ENCODE results near the gene CACNG4.
A peak's percentile ranks its signal among the peaks of the same experiment; 100 is the strongest.
"Not testable (repeated sequence)": the region's sequence is repeated elsewhere in the genome, so short reads cannot be mapped to it uniquely, and the experiment has no call there.

Gene CACNG4

GRCh38 chr17:66966298-66966697 is 1.8 kb downstream of the CACNG4 start:
- DNase-seq: no peak

- DNase-seq: no peak
Observed at GRCh38 chr17:66966704-66967418, 2.4 kb downstream of the CACNG4 start.

- DNase-seq: no peak
Observed at GRCh38 chr17:66967837-66968543, 3.5 kb downstream of the CACNG4 start.

DNA sequence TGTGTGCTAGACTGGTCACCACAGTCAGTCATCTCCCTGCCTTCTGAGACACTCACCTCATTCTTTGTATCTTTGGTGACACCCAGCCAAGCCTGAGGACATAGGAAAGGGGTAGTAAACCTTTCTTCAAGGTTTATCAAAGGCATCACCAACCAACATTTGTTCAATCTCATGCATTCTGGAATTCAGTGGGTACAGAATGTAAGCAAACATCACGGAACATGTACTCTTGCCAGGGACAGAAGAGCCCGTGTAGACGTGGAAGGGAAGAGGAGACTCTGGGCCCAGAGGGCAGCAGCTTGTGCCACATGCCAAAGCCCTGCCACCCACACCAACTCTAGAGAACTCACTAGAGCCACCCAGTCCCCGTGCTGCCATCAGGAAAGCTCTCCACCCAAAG is 4.4 kb downstream of the CACNG4 start:
- no peak for DNase-seq

DNA sequence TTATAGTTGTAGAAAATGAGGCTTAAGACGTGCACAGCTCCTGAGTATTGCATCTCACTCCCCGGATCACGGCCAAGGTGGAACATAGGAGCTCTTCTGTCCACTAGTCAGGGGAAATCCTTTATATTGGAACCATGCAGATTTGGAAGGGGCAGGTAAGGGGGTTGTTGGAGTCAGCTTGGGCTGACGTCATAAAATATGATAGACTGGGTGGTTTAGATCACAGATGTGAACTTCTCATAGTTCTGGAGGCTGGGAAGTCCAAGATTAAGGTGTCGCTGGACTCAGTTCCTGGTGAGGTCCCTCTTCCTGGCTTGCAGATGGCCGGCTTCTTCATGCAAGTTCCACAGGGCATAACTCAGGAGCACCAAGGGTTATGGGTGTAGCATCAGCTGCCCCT is 5.6 kb downstream of the CACNG4 start:
- DNase-seq: no peak

GRCh38 chr17:66970797-66971196 is 6.3 kb downstream of the CACNG4 start:
- DNase-seq: no peak

DNA sequence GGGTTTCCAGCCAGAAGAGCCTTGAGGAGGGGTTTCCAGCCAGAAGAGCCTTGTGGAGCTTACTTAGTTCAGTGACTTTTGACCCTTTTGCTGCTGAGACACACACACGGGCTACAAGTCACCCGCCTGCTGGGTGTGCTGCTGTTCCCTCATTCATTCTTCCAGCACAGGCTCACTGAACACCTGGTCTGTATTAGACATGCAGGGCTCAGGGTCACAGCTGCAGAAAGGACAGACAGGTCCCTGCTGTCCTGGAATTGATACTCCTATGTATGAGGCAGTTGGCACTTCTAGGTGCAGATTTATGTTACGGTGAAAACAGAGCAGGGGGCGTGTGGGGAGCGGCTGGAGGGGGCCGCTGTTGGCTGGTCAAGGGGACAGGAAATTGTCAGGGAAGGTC is 6.8 kb downstream of the CACNG4 start:
- DNase-seq: no peak

DNA sequence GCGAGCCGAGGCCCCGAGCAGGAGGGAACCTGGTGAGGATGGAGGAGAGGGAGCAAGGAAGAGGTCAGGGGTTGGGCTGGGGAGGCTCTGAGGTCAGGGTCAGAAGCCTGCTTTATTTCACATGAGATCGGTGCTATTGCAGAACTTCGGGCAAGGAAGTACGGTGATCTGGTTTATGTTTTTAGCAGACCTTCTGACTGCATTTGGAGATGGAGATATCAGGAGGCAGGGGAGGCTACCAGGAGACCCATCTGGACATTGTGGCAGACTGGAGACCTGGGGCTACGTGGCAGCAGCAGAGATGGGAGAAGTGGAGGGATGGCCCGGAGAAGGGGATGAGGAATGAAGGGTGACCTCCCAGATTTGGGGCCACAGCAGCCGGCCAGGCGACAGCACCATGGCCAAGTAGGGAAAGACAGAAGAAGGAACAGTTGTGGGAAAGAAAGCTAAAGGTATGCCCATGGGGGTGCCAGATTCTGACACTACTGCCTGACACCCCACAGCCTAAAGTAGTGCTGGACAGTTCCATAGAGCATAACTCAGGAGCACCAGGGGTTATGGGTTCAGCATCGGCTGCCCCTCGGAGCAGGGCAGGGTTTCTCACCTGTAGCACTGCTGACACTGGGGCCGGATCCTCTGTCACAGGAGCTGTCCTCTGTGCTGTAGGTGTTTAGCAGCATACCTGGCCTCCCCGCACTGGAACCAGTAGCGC is 7.4 kb downstream of the CACNG4 start:
- no peak for DNase-seq

GRCh38 chr17:66972442-66972830 is 7.9 kb downstream of the CACNG4 start:
- not testable (repeated sequence) for DNase-seq

DNA sequence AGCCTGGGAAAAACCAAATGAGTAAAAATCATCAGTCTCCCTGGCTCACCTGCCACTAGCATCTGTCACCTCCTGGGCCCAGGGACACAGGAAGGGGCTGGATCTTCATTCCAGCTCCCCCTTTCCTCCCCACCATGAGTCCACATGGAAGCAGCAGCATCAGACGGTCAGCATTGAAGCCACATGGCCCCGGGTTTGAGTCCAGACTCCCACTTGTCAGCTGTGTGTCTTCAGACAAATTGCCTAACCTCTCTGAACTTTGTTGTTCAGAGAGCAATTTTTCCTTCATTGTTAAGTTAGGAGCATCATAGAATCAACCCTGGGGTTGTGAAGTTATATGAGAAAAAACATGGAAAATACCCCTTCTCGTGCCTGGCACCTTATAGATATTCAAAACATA is 10.7 kb downstream of the CACNG4 start:
- no peak for DNase-seq

DNA sequence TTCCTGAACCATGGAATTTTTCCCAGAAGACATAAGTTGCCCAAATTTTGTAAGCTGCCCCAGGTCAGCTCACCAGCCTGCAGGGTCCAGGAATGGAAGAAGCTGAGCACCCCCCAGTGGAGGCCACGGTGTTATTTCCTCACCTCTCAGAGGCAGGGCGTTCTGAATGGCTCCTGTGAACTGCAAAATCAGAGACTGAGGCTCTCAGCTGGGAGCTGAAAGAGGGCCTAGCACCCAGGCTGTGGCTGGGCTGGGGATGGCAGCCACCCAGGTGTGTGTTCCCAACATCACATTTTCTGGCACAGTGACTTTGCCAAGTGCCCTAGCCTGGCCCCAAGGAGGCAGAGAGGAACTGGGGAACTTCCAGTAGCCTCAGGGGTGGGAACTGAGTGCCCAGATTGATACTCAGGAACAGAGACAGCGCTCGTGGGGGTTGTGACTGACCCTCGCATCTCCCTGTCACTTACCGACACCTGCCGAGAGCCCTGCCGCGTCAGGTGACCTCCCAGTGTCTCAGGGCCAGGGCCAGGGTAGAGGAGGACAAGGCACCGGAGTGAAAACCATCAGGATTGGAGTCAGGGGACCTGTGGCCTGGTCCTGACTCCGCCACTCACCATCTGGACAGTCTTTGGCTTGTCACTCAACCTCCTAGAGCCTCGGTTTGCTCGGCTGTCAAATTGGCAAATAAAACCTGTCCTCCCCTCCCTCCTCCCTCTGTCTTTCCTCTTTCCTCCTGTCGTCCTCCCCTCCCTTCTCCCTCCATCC is 11.3 kb downstream of the CACNG4 start:
- peak; percentile 38 for DNase-seq

GRCh38 chr17:66976379-66976663 is 11.8 kb downstream of the CACNG4 start:
- DNase-seq: no peak

DNA sequence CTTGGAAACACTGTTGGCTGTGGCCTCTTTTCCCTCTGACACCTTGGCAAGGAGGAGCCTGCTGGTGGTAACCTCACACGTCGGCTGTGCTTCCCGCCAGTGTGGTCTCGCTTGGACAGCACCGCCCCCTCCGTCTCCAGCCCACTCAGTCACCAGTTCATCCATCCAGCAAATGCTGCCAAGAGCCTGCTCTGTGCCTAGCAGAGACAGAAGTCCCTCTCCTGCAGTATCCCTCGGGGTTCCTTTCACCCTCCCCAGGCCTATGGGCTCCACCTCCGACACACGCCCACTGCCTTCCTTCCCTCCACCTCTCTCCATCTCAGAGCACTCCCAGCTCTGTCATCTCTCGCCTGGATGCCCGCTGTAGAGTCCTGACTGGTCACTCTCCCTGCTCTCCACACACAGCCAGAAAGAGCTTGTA is 12.3 kb downstream of the CACNG4 start:
- DNase-seq: no peak

GRCh38 chr17:66978514-66979061 is 14.1 kb downstream of the CACNG4 start:
- DNase-seq: no peak

GRCh38 chr17:66980896-66981295 is 16.4 kb downstream of the CACNG4 start:
- DNase-seq: no peak

- DNase-seq: no peak
Observed at GRCh38 chr17:66981983-66982508, 17.5 kb downstream of the CACNG4 start.

DNA sequence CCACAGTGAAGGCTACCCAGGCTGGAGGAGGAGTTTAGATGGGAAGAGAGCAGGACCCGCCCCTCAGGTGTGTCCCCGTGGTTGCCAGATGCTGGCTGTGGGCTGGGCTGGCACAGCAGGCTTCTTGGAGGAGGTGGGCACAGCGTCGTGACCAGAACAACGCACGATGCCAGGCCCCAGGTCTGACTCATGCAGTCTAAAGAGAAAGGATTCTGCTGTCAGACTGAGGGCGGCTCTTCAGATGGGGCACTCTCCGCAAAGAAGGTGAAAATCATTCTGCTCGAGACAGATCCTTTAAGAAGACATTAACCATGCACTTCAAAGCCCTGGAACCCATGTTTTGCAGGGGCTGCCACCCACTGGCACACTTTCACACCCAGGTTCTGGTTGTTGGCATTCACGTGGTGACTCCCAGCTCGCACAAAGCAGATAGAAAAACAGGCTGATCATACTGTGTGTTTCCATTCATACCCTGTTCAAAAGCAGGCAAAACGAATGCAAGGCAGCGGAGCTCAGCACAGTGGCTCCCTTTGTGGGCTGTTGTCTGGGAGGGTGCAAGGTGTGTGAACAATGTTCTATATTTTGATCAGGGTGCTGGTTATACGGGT is 19.0 kb downstream of the CACNG4 start:
- DNase-seq: no peak

DNA sequence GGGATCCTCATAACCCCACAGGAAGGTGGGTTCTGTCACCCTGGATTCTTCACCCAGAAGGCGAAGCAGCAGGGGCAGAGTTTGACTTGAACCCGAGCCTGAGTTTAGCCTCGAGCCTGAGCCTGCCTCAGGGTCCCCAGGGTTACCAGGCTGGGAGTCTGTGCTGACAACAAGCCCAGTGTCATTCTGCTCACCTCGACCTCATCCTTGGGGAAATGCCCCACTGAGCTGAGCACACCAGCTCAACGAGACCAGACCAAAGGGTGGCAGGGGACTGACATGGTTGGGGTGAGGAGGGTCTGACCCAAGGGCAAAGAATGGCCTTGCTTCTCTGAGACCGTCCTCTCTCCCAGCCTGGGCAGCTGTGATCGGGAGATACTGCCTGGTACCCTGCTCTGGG is 20.2 kb downstream of the CACNG4 start:
- no peak for DNase-seq

DNA sequence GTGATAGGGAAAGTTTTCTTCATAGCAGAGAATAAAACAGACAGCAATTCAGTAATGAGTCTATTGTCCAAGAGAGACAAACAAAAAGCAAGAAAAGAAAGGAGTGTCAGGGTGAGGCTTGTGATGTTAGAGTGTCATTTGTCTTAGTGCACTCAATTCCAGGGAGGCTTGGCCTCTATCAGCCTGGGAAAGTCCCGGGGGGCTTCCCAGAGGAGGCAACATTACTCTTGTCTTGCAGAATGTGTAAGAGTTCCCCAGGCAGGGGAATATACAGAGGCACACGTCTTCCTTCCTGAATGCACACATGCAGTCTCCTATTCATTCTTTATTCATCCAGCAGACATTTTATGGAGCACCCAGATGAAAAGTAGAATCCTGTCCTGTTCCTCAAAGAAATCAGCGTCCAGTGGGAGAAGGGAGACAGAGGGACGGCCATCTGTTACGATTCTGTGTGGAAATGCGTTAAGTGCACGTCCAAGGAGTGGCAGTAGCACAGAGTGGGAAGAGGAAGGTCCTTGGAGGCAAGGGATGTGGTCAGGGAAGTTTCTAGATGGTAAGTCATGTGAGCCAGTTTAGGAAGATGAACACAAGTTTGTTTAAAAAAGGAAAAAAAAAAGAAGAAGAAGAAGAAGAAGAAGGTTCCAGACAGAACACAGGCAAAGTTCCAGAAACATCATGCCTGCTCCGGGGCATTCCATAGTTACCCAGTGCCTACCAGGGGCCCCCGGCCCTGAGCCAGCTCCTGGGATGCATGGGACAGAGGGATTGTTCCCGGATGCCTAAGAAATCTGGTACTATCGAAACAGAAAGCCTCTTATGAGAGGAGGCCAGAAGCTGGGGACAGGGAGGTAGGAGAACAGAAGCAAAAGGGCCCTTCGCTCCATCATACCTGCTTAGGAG is 21.1 kb downstream of the CACNG4 start:
- no peak for DNase-seq

- DNase-seq: no peak
Observed at GRCh38 chr17:66986659-66987058, 22.2 kb downstream of the CACNG4 start.

GRCh38 chr17:66987059-66987616 is 22.6 kb downstream of the CACNG4 start:
- DNase-seq: no peak
